GM12873 (cell line): ENCODE measurements around the gene LMO2.

Experiments
- CTCF ChIP-seq: IDR thresholded peaks from 2 replicates; pipeline ENCODE4 v1.5.1; 2012; ENCODE audit warnings: low read depth, mild to moderate bottlenecking, moderate library complexity, low read length, control low read depth; ENCODE audit not compliant: insufficient read depth; ENCODE audit errors: missing control alignments

Gene LMO2

GRCh38 chr11:33899400-33900037, 7.6 kb upstream of the LMO2 start:
- TF ChIP-seq CTCF: no peak

GRCh38 chr11:33898957-33899356, 7.1 kb upstream of the LMO2 start:
- no peak for TF ChIP-seq CTCF

- TF ChIP-seq CTCF: no peak
These were observed 6.0 kb upstream of the LMO2 start for GRCh38 chr11:33897761-33898375.

- TF ChIP-seq CTCF: no peak
These were observed 5.0 kb upstream of the LMO2 start for GRCh38 chr11:33896911-33897310.

GRCh38 chr11:33895752-33896137, 3.9 kb upstream of the LMO2 start:
- no peak for TF ChIP-seq CTCF

GRCh38 chr11:33894398-33894746, 2.5 kb upstream of the LMO2 start:
- TF ChIP-seq CTCF: no peak

GRCh38 chr11:33893711-33894397, 2.0 kb upstream of the LMO2 start:
- no peak for TF ChIP-seq CTCF
